Colonic mucosa (tissue), 4 donors: ENCODE results near the gene RGS3. TPM values are rescaled to one million over a fixed set of nuclear protein-coding genes. Genes with fewer than 3 reads are reported as not detected.

Experiments used
- DNase-seq: peaks from one replicate; pipeline ENCODE4 v3.0.0-alpha.2; 2020
- H3K27ac ChIP-seq: fragments of 200-600 bp; one replicate; pipeline ENCODE4 v1.8.0; 2021
- H3K27me3 ChIP-seq: fragments of 200-600 bp; one replicate; pipeline ENCODE4 v1.8.0; 2021
- H3K36me3 ChIP-seq: fragments of 200-600 bp; one replicate; pipeline ENCODE4 v1.8.0; 2021
- H3K4me1 ChIP-seq: fragments of 200-600 bp; one replicate; pipeline ENCODE4 v1.8.0; 2021; ENCODE audit warnings: mild to moderate bottlenecking
- H3K4me3 ChIP-seq: fragments of 200-600 bp; one replicate; pipeline ENCODE4 v1.8.0; 2021
- H3K9ac ChIP-seq, 2 donors: one replicate each; pipeline ENCODE4 v1.7.0; 2013; ENCODE audit warnings: control low read depth in 2 of 2, low read depth in 2 of 2, low read length in 2 of 2
- H3K9me3 ChIP-seq: fragments of 200-600 bp; one replicate; pipeline ENCODE4 v1.8.0; 2021
- CTCF ChIP-seq: fragments of 200-600 bp; IDR thresholded peaks from one replicate; pipeline ENCODE4 v1.8.0; 2022; ENCODE audit warnings: antibody characterized with exemption, mild to moderate bottlenecking
- intact Hi-C: fragments of 100-400 bp; cut with DNase I; formaldehyde crosslinking; loops from one replicate; pipeline ENCODE4 v1.14.1; 2022
- total RNA-seq, 2 donors: library from RNA; stranded (reverse); fragmentation: NEBNext Ultra II Directional in 1 of 2; extraction: Animal tissue kit (Norgen Biotek cat#: 25700) in 1 of 2; gene quantifications; one replicate each; pipeline ENCODE4 v1.2.1, GENCODE V29; 2021
- donor health status: healthy.
- donor health status: DM: no; HTN: no; CAD: no.
- donor health status: DM: no; HTN: no; CAD: no.

The RGS3 gene
- total RNA-seq, 2 donors from 2014 or later, result 67.4 to 71.1 TPM

- no peak for TF ChIP-seq CTCF
- Histone ChIP-seq H3K9ac (peak overlapping the region; percentile 12 to 41), H3K9me3 (no peaks in the 10 kb centered on the region), H3K27ac (peak overlapping the region; percentile 53), H3K4me3 (no peak overlapping the region), H3K27me3 (no peaks in the 10 kb centered on the region), H3K4me1 (no peaks in the 10 kb centered on the region), H3K36me3 (no peaks in the 10 kb centered on the region)
- no peak for DNase-seq
- intact Hi-C loops, result no loop called here
Observed at GRCh38 chr9:113614843-113615648, 151.5 kb downstream of the RGS3 start.

- Histone ChIP-seq H3K27me3 (no peaks in the 10 kb centered on the region), H3K4me1 (no peaks in the 10 kb centered on the region), H3K9me3 (no peaks in the 10 kb centered on the region), H3K27ac (no peak overlapping the region), H3K36me3 (no peaks in the 10 kb centered on the region), H3K9ac (no peak overlapping the region), H3K4me3 (no peak overlapping the region)
- intact Hi-C loops, result no loop called here
- TF ChIP-seq CTCF, result no peak
- DNase-seq, result no peak
Observed at GRCh38 chr9:113616116-113616515, 152.6 kb downstream of the RGS3 start.

DNA sequence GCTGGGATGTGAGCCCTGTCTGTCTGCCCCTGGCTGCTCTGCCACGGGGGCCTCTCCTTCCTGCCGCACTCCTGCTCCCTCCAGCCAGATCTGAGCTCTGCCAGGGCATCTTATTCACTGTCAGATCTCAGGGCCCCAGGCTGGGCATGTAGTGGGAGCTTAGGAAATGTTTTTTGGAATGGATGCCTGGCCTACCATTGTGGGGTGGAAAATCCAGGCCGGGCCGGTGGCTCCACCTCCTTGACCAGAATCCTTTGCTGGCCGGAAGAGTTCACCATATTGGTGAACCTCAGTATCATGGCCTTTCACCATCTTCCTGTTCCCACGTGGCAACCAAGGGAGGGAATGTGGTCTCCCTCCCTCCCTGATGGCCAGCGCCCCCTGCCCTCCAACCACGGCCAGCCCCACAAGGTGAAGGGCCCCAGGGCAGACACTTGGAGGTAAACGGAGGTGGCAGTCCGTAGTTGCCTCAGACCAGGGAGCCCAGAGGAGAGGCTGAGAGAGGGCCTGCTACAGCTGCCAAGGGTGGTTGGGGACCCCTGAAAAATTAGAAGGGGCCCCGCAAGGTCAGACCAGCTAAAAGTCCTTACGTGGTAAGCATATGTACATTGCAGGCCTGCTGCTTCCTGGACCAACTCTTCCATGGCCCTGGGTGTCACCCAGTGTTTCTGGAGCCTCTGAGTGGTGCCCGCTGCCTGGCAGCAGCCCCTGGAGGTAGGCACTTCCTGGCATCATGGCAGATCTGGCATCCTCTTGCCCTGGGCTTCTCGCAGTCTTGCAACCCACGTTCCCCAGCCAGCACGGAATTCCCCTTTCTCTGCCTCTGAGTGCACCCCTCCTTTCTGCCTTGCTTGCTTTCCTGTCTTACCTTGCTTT is 153.3 kb downstream of the RGS3 start:
- Histone ChIP-seq H3K9ac (no peak overlapping the region), H3K27ac (no peak overlapping the region), H3K9me3 (no peaks in the 10 kb centered on the region), H3K4me1 (no peaks in the 10 kb centered on the region), H3K27me3 (no peaks in the 10 kb centered on the region), H3K36me3 (no peaks in the 10 kb centered on the region), H3K4me3 (no peak overlapping the region)
- TF ChIP-seq CTCF, result no peak
- DNase-seq, result no peak
- intact Hi-C loops, result no loop called here

GRCh38 chr9:113617550-113617949 is 154.0 kb downstream of the RGS3 start:
- intact Hi-C loops, result no loop called here
- no peaks in the 10 kb centered on the region for H3K36me3 ChIP-seq
- no peaks in the 10 kb centered on the region for H3K9me3 ChIP-seq
- no peaks in the 10 kb centered on the region for H3K4me1 ChIP-seq
- no peak overlapping the region for H3K27ac ChIP-seq
- no peak overlapping the region for H3K4me3 ChIP-seq
- no peak for TF ChIP-seq CTCF
- no peaks in the 10 kb centered on the region for H3K27me3 ChIP-seq
- no peak overlapping the region for H3K9ac ChIP-seq
- DNase-seq, result no peak

GRCh38 chr9:113618836-113619490 is 155.4 kb downstream of the RGS3 start:
- no peak overlapping the region for H3K9ac ChIP-seq

More at GRCh38 chr9:113618836-113619490, 155.4 kb downstream of the RGS3 start:
- DNase-seq, result no peak
- H3K36me3 ChIP-seq, result no peaks in the 10 kb centered on the region
- no peaks in the 10 kb centered on the region for H3K9me3 ChIP-seq
- H3K27ac ChIP-seq, result no peak overlapping the region
- H3K27me3 ChIP-seq, result no peaks in the 10 kb centered on the region
- no peak for TF ChIP-seq CTCF
- H3K4me1 ChIP-seq, result no peaks in the 10 kb centered on the region
- no peak overlapping the region for H3K4me3 ChIP-seq
- intact Hi-C loops, result no loop called here
